Gastrocnemius medialis (tissue), 4 donors: ENCODE results near the gene ZFY. TPM values are rescaled to one million over a fixed set of nuclear protein-coding genes. Genes with fewer than 3 reads are reported as not detected.

Experiments used
- ATAC-seq, 2 donors: fragments of 150-250 bp; one replicate each; pipeline ENCODE4 v1.9.1; 2016
- DNase-seq, 2 donors: peaks; one replicate each; pipeline ENCODE4 v3.0.0-alpha.2; 2019
- H3K27ac ChIP-seq, 4 donors: fragments of 200-600 bp; sonication (generic); 1 replicate in 1 of 4; 2 replicates in 3 of 4; pipeline ENCODE4 v1.5.1; 2016 to 2018; ENCODE audit warnings: mild to moderate bottlenecking in 2 of 4, moderate library complexity in 1 of 4
- H3K27me3 ChIP-seq, 3 donors: fragments of 200-600 bp; sonication (generic) in 2 of 3; 1 replicate in 1 of 3; 2 replicates in 2 of 3; pipeline versions ENCODE4 v1.5.1 to v1.6.0; 2016 to 2019; ENCODE audit warnings: mild to moderate bottlenecking in 1 of 3, moderate library complexity in 1 of 3
- H3K36me3 ChIP-seq, 2 donors: fragments of 200-600 bp; sonication (generic) in 1 of 2; one replicate each; pipeline ENCODE4 v1.5.1; 2017 to 2018
- H3K4me1 ChIP-seq, 2 donors: fragments of 200-600 bp; sonication (generic) in 1 of 2; one replicate each; pipeline ENCODE4 v1.5.1; 2016 to 2017; ENCODE audit warnings: mild to moderate bottlenecking in 2 of 2
- H3K4me3 ChIP-seq, 4 donors: fragments of 200-600 bp; sonication (generic) in 3 of 4; 1 replicate in 1 of 4; 2 replicates in 3 of 4; pipeline ENCODE4 v1.5.1; 2016 to 2019; ENCODE audit warnings: mild to moderate bottlenecking in 2 of 4
- H3K9me3 ChIP-seq, 3 donors: fragments of 200-600 bp; sonication (generic) in 2 of 3; 1 replicate in 1 of 3; 2 replicates in 2 of 3; pipeline ENCODE4 v1.5.1; 2016 to 2019
- POLR2A ChIP-seq, 2 donors: fragments of 450-650 bp; IDR thresholded peaks; one replicate each; pipeline ENCODE4 v1.6.1; 2017; ENCODE audit warnings: antibody characterized with exemption in 2 of 2, mild to moderate bottlenecking in 2 of 2, moderate library complexity in 2 of 2
- in situ Hi-C, 4 donors: fragments of 200-750 bp; cut with MboI; loops; one replicate each; pipeline versions ENCODE4 v1.15.0 to v1.8.0; 2017; ENCODE audit warnings: low sequenced_read_pairs in 4 of 4
- intact Hi-C: fragments of 100-400 bp; cut with DNase I; formaldehyde crosslinking; loops from one replicate; pipeline ENCODE4 v1.15.1; 2023; ENCODE audit warnings: low total_unique reads
- total RNA-seq, 4 donors: library from RNA; depleted of rRNA; stranded (reverse); fragments of >200 nt; gene quantifications; one replicate each; pipeline versions ENCODE4 v1.1.0 to v1.2.3, GENCODE V29; 2016
- TF ChIP-seq, protein P1 (sequence below), 5 experiments: fragments of 450-650 bp in 3 of 5; fragments of 200-600 bp in 2 of 5; sonication (generic) in 2 of 5; IDR thresholded peaks in 4 of 5; conservative IDR thresholded peaks in 1 of 5; 1 replicate in 4 of 5; 2 replicates in 1 of 5; pipeline ENCODE4 v1.5.1; 2016 to 2019; ENCODE audit warnings: antibody characterized with exemption in 5 of 5, mild to moderate bottlenecking in 3 of 5, moderate library complexity in 3 of 5

Gene ZFY
- 10 to 100 TPM in 2 of 4 donors, not detected in 2; 12.7 to 13.7 TPM for total RNA-seq

DNA sequence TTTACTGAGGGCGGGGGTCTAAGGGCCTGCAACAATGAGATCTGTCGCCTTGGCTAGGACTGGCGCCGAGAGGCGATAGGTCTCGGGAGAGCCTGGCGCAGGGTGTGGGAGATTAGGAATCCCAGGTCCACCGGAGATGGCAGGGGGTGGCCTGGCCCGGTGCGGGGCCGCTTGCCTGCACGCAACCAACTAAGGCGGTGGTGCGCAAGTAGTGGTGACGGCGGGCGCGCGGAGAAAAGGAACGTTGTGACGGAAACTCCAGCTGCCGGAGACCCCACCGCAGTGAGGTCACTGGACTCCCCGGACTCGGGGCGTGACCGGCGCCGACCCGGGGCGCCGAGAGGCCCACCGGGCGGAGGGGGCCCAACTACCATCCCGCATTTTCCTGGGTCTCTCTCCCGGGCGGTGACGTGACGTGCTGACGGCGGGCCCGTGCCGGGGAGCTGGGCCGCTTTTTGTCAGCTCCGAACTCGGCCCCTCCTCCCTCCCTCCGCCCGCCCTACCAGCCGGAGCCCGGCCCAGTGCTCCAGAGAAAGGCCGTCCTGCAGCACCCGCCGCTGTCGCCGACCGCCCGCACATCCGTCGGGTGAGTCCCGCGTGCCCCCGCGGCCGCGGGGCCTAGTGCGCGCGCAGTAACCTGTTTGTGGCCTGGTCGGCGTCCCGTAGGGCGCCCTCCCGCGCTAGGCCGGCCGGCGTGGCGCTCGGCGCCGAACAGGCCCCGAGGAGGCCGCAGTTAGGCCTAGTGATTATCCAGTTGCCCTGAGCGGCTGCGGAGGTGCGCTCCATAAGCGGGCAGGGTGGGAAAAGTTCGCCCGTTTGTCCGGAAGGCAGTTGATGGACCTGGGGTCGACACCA, at the start of gene ZFY:
TSS of gene ZFY (plus strand) at position 521 of the 855 bp plus-strand sequence. CDS start 18,556 bp downstream, outside the sequence.
- no peak for TF ChIP-seq POLR2A (IDR thresholded peaks at IDR 0.05)
- TF ChIP-seq, protein P1, sequence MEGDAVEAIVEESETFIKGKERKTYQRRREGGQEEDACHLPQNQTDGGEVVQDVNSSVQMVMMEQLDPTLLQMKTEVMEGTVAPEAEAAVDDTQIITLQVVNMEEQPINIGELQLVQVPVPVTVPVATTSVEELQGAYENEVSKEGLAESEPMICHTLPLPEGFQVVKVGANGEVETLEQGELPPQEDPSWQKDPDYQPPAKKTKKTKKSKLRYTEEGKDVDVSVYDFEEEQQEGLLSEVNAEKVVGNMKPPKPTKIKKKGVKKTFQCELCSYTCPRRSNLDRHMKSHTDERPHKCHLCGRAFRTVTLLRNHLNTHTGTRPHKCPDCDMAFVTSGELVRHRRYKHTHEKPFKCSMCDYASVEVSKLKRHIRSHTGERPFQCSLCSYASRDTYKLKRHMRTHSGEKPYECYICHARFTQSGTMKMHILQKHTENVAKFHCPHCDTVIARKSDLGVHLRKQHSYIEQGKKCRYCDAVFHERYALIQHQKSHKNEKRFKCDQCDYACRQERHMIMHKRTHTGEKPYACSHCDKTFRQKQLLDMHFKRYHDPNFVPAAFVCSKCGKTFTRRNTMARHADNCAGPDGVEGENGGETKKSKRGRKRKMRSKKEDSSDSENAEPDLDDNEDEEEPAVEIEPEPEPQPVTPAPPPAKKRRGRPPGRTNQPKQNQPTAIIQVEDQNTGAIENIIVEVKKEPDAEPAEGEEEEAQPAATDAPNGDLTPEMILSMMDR (IDR thresholded peaks at IDR 0.05 in 4 of 5, conservative IDR thresholded peaks at IDR 0.05 in 1 of 5) = no peak
- in situ Hi-C loops (no loop called here), intact Hi-C loops (no loop called here)
- peak; percentile 9 to 47 for DNase-seq
- no peaks in the 10 kb centered on the region for H3K27me3 ChIP-seq
- peak within 1 kb of the TSS in 2 of 4 donors; percentile 97 to 100 for H3K27ac ChIP-seq
- peak; percentile 61 to 71 for ATAC-seq
- peak within 1 kb of the TSS in 2 of 4 donors; percentile 68 for H3K4me3 ChIP-seq
- no peaks in the 10 kb centered on the region for H3K9me3 ChIP-seq
- H3K36me3 ChIP-seq = no peaks in the 10 kb centered on the region
- H3K4me1 ChIP-seq = peaks cover 0 to 15% of the 10 kb centered on the region in 2 donors

DNA sequence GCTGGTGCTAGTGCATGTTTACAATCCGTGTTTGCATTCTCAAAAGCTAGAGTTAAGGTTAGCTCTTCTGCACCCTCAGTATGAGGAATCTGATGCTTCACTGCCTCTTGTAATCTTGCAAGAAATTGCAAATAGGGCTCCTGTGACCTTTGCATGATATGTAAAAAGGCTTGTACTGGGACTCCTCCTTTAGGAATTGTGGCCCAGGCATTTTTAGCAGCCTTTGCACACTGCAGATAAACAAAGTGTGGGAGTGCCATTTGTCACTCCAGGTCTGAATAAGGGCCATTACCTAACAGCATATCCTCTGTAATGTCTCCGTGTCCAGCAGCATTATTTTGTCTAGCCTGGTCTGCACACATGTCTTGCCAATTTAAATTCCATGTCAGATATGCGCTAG, 49.3 kb upstream of the ZFY start:
- in situ Hi-C loops (no loop called here), intact Hi-C loops (no loop called here)
- no peak for DNase-seq
- Histone ChIP-seq H3K9me3 (no peaks in the 10 kb centered on the region), H3K27ac (no peak overlapping the region), H3K4me1 (no peaks in the 10 kb centered on the region), H3K27me3 (no peaks in the 10 kb centered on the region), H3K36me3 (no peaks in the 10 kb centered on the region), H3K4me3 (no peak overlapping the region)
- no peak for TF ChIP-seq POLR2A (IDR thresholded peaks at IDR 0.05)
- no peak for ATAC-seq

DNA sequence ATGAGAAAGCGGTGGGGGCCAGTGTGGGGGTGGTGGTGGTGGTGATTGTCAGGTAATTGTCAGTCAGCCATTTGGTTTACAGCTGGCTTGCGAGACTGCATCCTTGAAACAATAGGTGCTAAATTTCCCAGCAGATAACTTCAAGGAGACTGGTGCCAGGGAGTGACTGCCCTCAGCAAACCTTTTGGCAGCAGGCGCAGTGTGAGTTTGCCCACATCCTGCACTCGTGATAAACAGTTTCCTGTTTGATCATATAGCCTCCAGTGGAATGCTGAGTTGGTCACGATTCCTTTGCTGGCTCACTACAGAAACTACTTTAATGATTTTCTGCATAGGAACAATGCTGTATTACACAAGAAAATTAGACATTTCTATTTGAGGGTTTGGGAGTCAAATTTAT, 47.8 kb upstream of the ZFY start:
- no peaks in the 10 kb centered on the region for H3K27me3 ChIP-seq
- H3K9me3 ChIP-seq = no peaks in the 10 kb centered on the region
- no peak for DNase-seq
- intact Hi-C loops (no loop called here), in situ Hi-C loops (no loop called here)
- H3K36me3 ChIP-seq = no peaks in the 10 kb centered on the region
- TF ChIP-seq, protein P1 (IDR thresholded peaks at IDR 0.05 in 4 of 5, conservative IDR thresholded peaks at IDR 0.05 in 1 of 5) = no peak
- TF ChIP-seq POLR2A (IDR thresholded peaks at IDR 0.05) = no peak
- no peaks in the 10 kb centered on the region for H3K4me1 ChIP-seq
- ATAC-seq = no peak
- H3K4me3 ChIP-seq = no peak overlapping the region
- no peak overlapping the region for H3K27ac ChIP-seq

DNA sequence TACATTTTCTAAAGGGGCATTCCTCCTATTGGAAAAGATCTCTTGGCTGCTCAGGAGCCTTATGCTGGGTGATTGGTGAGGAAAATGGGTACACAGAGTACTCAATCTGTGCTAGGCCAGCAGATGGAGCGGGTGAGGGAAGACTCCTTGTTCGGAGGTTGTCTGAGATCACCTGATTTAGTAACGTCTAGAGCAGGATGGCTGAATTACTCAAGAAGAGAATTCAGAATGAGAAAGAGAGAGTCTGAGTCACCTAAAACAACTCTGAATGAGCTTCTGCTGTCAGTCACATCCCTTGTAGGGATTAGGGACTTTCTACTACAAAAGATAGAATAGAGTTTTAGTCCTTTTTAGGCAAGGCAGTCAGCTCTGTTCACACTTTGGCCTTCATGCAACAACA, 47.2 kb upstream of the ZFY start:
- no peaks in the 10 kb centered on the region for H3K36me3 ChIP-seq
- H3K27me3 ChIP-seq = no peaks in the 10 kb centered on the region
- ATAC-seq = no peak
- H3K4me3 ChIP-seq = no peak overlapping the region
- TF ChIP-seq, protein P1 (IDR thresholded peaks at IDR 0.05 in 4 of 5, conservative IDR thresholded peaks at IDR 0.05 in 1 of 5) = no peak
- H3K27ac ChIP-seq = no peak overlapping the region
- no peaks in the 10 kb centered on the region for H3K9me3 ChIP-seq
- DNase-seq = no peak
- in situ Hi-C loops (no loop called here), intact Hi-C loops (no loop called here)
- H3K4me1 ChIP-seq = no peaks in the 10 kb centered on the region

DNA sequence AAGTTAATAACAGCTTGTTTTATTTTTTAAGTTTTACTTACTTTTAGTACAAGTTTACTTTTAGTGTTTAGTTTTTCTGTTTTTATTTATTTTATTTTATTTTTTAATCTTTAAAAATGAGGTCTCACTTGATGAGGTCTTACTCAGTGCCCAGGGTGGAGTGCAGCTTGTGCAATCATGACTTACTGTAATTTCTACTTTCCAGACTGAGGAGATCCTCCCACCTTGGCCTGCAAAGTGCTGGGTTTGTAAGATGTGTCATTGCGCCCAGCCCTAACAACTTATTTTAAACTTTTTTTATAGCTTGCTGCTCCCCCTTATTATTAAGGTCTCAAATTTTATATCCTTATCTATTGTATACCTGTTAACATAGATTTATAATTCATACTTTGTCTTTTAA, 41.7 kb upstream of the ZFY start:
- Histone ChIP-seq H3K36me3 (no peaks in the 10 kb centered on the region), H3K27me3 (no peaks in the 10 kb centered on the region), H3K27ac (no peak overlapping the region), H3K4me1 (no peaks in the 10 kb centered on the region), H3K9me3 (no peaks in the 10 kb centered on the region), H3K4me3 (no peak overlapping the region)
- TF ChIP-seq, protein P1 (IDR thresholded peaks at IDR 0.05 in 4 of 5, conservative IDR thresholded peaks at IDR 0.05 in 1 of 5) = no peak
- no peak for TF ChIP-seq POLR2A (IDR thresholded peaks at IDR 0.05)
- in situ Hi-C loops = no loop called here
- intact Hi-C loops = no loop called here
- no peak for DNase-seq
- no peak for ATAC-seq
